Measurements from ENCODE around the gene SUSD3.
"Not testable (repeated sequence)": the region's sequence is repeated elsewhere in the genome, so short reads cannot be mapped to it uniquely, and the experiment has no call there.

Gene SUSD3

GRCh38 chr9:93058355-93059010 is at the start of gene SUSD3:
Gene SUSD3 (plus strand): TSS chr9:93058701. CDS start chr9:93058743, 42 bp downstream.
- DNase-seq = peak; percentile 81

- DNase-seq = no peak
These were observed 49.0 kb upstream of the SUSD3 start for GRCh38 chr9:93009337-93010015.

GRCh38 chr9:93010056-93010455 is 48.4 kb upstream of the SUSD3 start:
- DNase-seq = no peak

- no peak for DNase-seq
These were observed 47.8 kb upstream of the SUSD3 start for GRCh38 chr9:93010704-93011103.

- DNase-seq = no peak
These were observed 47.4 kb upstream of the SUSD3 start for GRCh38 chr9:93011114-93011513.

- DNase-seq = no peak
These were observed 45.3 kb upstream of the SUSD3 start for GRCh38 chr9:93012963-93013855.

GRCh38 chr9:93013856-93014582 is 44.5 kb upstream of the SUSD3 start:
- no peak for DNase-seq

- not testable (repeated sequence) for DNase-seq
These were observed 43.3 kb upstream of the SUSD3 start for GRCh38 chr9:93015190-93015589.

- DNase-seq = no peak
These were observed 40.9 kb upstream of the SUSD3 start for GRCh38 chr9:93017621-93018020.

- no peak for DNase-seq
These were observed 38.4 kb upstream of the SUSD3 start for GRCh38 chr9:93020151-93020550.

GRCh38 chr9:93020771-93021670 is 37.5 kb upstream of the SUSD3 start:
- peak; percentile 64 for DNase-seq

GRCh38 chr9:93022066-93022465 is 36.4 kb upstream of the SUSD3 start:
- no peak for DNase-seq

GRCh38 chr9:93022721-93023520 is 35.6 kb upstream of the SUSD3 start:
- no peak for DNase-seq

GRCh38 chr9:93023521-93023815 is 35.0 kb upstream of the SUSD3 start:
- DNase-seq = no peak

- no peak for DNase-seq
These were observed 33.9 kb upstream of the SUSD3 start for GRCh38 chr9:93024646-93024910.

- peak; percentile 61 for DNase-seq
These were observed 33.4 kb upstream of the SUSD3 start for GRCh38 chr9:93024986-93025630.

GRCh38 chr9:93025736-93026135 is 32.8 kb upstream of the SUSD3 start:
- no peak for DNase-seq

- DNase-seq = no peak
These were observed 31.9 kb upstream of the SUSD3 start for GRCh38 chr9:93026640-93027039.

- DNase-seq = no peak
These were observed 30.8 kb upstream of the SUSD3 start for GRCh38 chr9:93027750-93028149.

- DNase-seq = peak; percentile 79
These were observed 30.0 kb upstream of the SUSD3 start for GRCh38 chr9:93028448-93029006.
